PC-9 (cell line): ENCODE results near the gene VANGL2.

Experiments used
- CTCF ChIP-seq: fragments of 200-600 bp; sonication (generic); conservative IDR thresholded peaks from 2 replicates; pipeline ENCODE4 v1.6.1; 2017; ENCODE audit warnings: mixed run types, antibody characterized with exemption, mild to moderate bottlenecking, moderate library complexity
- EZH2 ChIP-seq: fragments of 200-600 bp; sonication (generic); IDR thresholded peaks from 2 replicates; pipeline ENCODE4 v1.8.0; 2017; ENCODE audit warnings: antibody characterized with exemption, low read depth

- TF ChIP-seq CTCF, result no peak
- no peak for TF ChIP-seq EZH2
Measured at GRCh38 chr1:160415696-160416290, 15.4 kb downstream of the VANGL2 start.
